ENCODE measurements around the gene MYOZ2. TPM values are rescaled to one million over a fixed set of nuclear protein-coding genes. Genes with fewer than 3 reads are reported as not detected.

MYOZ2 gene
- total and polyA plus RNA-seq, 2 of the 4 experiments (the other 2 are of a cell fraction): 0.17 to 0.18 TPM

- intact Hi-C loops (cut with micrococcal nuclease) (loop anchor here (10.0 kb wide), 1 partner anchor 1996 kb away; no protein-coding TSS in a partner anchor), in situ Hi-C loops (cut with MboI; ENCODE audit: low sequenced_read_pairs) (no loop called here), dilution Hi-C loops (cut with HindIII; ENCODE audit: low sequenced_read_pairs, unreplicated experiment) (no loop called here)
- H4K91ac ChIP-seq (ENCODE audit: insufficient read depth, low read depth, low read length): no peak overlapping the region
- H4K8ac ChIP-seq (ENCODE audit: low read depth in 2 of 2, low read length in 2 of 2): peak overlapping the region in 1 of 2 experiments; percentile 27; a peak in 2 of 4 replicates
- TF ChIP-seq RCOR1 (IDR thresholded peaks at IDR 0.05; ENCODE audit: insufficient replicate concordance, low read length): no peak
- no peak for TF ChIP-seq ELK1 (IDR thresholded peaks at IDR 0.05; ENCODE audit: borderline replicate concordance, low read depth, low read length)
- no peak for TF ChIP-seq FOS (IDR thresholded peaks at IDR 0.05; ENCODE audit: low read depth, low read length)
- no peak for TF ChIP-seq CHD1 (IDR thresholded peaks at IDR 0.05; ENCODE audit: low read depth, low read length)
- TF ChIP-seq MXI1 (IDR thresholded peaks at IDR 0.05; ENCODE audit: borderline replicate concordance, low read depth, low read length): no peak
- no peak for TF ChIP-seq NFE2L2 (IDR thresholded peaks at IDR 0.05; ENCODE audit: low read depth, low read length)
- TF ChIP-seq, protein P1, sequence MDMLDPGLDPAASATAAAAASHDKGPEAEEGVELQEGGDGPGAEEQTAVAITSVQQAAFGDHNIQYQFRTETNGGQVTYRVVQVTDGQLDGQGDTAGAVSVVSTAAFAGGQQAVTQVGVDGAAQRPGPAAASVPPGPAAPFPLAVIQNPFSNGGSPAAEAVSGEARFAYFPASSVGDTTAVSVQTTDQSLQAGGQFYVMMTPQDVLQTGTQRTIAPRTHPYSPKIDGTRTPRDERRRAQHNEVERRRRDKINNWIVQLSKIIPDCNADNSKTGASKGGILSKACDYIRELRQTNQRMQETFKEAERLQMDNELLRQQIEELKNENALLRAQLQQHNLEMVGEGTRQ (IDR thresholded peaks at IDR 0.05; ENCODE audit: low read depth, low read length): no peak
- TF ChIP-seq RAD21 (IDR thresholded peaks at IDR 0.05; ENCODE audit: low read length): no peak
- no peak overlapping the region for H3K23ac ChIP-seq (ENCODE audit: low read depth, low read length)
- no peak overlapping the region for H3K9ac ChIP-seq (ENCODE audit: low read depth, low read length)
- no peak overlapping the region for H2AK5ac ChIP-seq (ENCODE audit: low read depth, low read length)
- BruUV-seq (replicated peaks): no TSS peak
- no peaks in the 10 kb centered on the region for H3K36me3 ChIP-seq (ENCODE audit: control insufficient read depth, insufficient read depth, low read length)
- WGBS, 2 experiments (ENCODE audit: extremely low coverage in 2 of 2, insufficient read length in 1 of 2): no CpG with 5 or more reads among the region's 4 CpGs
- 0 out of 2 replicates have a peak overlapping the region, but pooled peaks have one; percentile 2 for H3K14ac ChIP-seq (replicated peaks; ENCODE audit: low read depth, low read length)
- H3K4me3 ChIP-seq (ENCODE audit: insufficient read depth, low read depth, low read length): no peak overlapping the region
- peak overlapping the region; percentile 41; the same call in 1 of the 2 replicates for H2BK120ac ChIP-seq (ENCODE audit: low read depth, low read length)
- H4K20me1 ChIP-seq (ENCODE audit: insufficient read depth, low read length): no peaks in the 10 kb centered on the region
- H3K79me1 ChIP-seq (ENCODE audit: low read depth in 1 of 2, low read length in 2 of 2): no peaks in the 10 kb centered on the region
- CTCF ChIA-PET: no interaction called here
- no peak overlapping the region for H3K56ac ChIP-seq (ENCODE audit: extremely low read depth, insufficient read depth, low read length)
- H2AK9ac ChIP-seq (replicated peaks; ENCODE audit: low read depth, low read length, poor library complexity): no peak overlapping the region
- H2BK15ac ChIP-seq (ENCODE audit: low read depth, low read length): 0 out of 3 replicates have a peak overlapping the region, but pooled peaks have one; percentile 57
- peak; percentile 59 for DNase-seq
- H3K4ac ChIP-seq (ENCODE audit: low read depth, low read length): no peak overlapping the region
- no peak overlapping the region for H2AFZ ChIP-seq (replicated peaks; ENCODE audit: low read length, poor library complexity)
- no peaks in the 10 kb centered on the region for H3K9me3 ChIP-seq (ENCODE audit: control insufficient read depth, insufficient read depth, low read length)
- H2BK5ac ChIP-seq (ENCODE audit: low read depth, low read length, poor library complexity, severe bottlenecking): peak overlapping the region; percentile 7
- H3K4me2 ChIP-seq (ENCODE audit: low read depth, low read length): no peak overlapping the region
- H3K27me3 ChIP-seq (ENCODE audit: control insufficient read depth, insufficient read depth, low read length): no peaks in the 10 kb centered on the region
- H4K5ac ChIP-seq (ENCODE audit: low read depth, low read length): no peak overlapping the region
- H3K9me1 ChIP-seq (ENCODE audit: insufficient read depth, low read length): no peaks in the 10 kb centered on the region
- peak; percentile 77 for ATAC-seq (ENCODE audit: low read depth)
- H3K27ac ChIP-seq (ENCODE audit: insufficient read depth, low read length): no peak overlapping the region
- POLR2A ChIA-PET (ENCODE audit: unreplicated experiment): no interaction called here
- peak overlapping the region; percentile 31; the same call in 1 of the 2 replicates for H2BK20ac ChIP-seq (ENCODE audit: low read depth, low read length)
- H3K4me1 ChIP-seq (ENCODE audit: control insufficient read depth, insufficient read depth, low read length): no peaks in the 10 kb centered on the region; the same call in 1 of the 2 replicates
- H3K18ac ChIP-seq (ENCODE audit: low read depth, low read length): peak overlapping the region; percentile 27; the same call in 1 of the 2 replicates
Observed at GRCh38 chr4:119130365-119131065, 5.1 kb upstream of the MYOZ2 start.
